ENCODE data around the gene PMEPA1. TPM values are rescaled to one million over a fixed set of nuclear protein-coding genes. Genes with fewer than 3 reads are reported as not detected.

Gene PMEPA1
- total RNA-seq, 1 experiment from 2014 or later = 89.8 TPM

- H3K27ac ChIP-seq (ENCODE audit: low read length) = no peak overlapping the region
- peaks cover 7% of the 10 kb centered on the region for H3K36me3 ChIP-seq (ENCODE audit: control insufficient read depth, insufficient read depth, low read length)
- POLR2A ChIA-PET = no interaction called here
- no peak for TF ChIP-seq REST (IDR thresholded peaks at IDR 0.05; ENCODE audit: insufficient read depth in 1 of 2, low read depth in 2 of 2, low read length in 1 of 2)
- TF ChIP-seq POLR2AphosphoS5 (IDR thresholded peaks at IDR 0.05; ENCODE audit: low read depth, low read length) = no peak
- no peak for TF ChIP-seq CTCF (IDR thresholded peaks at IDR 0.05)
- no peak for TF ChIP-seq SIN3A (IDR thresholded peaks at IDR 0.05; ENCODE audit: borderline replicate concordance, insufficient read depth, low read depth, low read length)
- no peak for TF ChIP-seq TCF7L2 (IDR thresholded peaks at IDR 0.05; ENCODE audit: low read depth, low read length)
- DNase-seq (ENCODE audit: low read depth, low spot score) (no peak), ATAC-seq (no peak)
- no TSS peak for BruUV-seq (replicated peaks)
- intact Hi-C loops (cut with micrococcal nuclease; ENCODE audit: unreplicated experiment) (no loop called here), in situ Hi-C loops (cut with HindIII; ENCODE audit: low pct_unique_long_range_greater_than_20kb, low sequenced_read_pairs) (no loop called here)
- CTCF ChIA-PET = interaction anchor here (1.0 kb wide), 1 partner anchor 31 kb away, joined by 5 read pairs; no protein-coding TSS in a partner anchor
- no peaks in the 10 kb centered on the region for H3K27me3 ChIP-seq (ENCODE audit: control insufficient read depth, insufficient read depth, low read length)
- peaks cover 11% of the 10 kb centered on the region for H3K4me1 ChIP-seq (ENCODE audit: control insufficient read depth, insufficient read depth, low read length)
- no peak overlapping the region for H3K4me3 ChIP-seq (ENCODE audit: low read depth in 2 of 2, low read length in 2 of 2)
- no peaks in the 10 kb centered on the region for H3K9me3 ChIP-seq (ENCODE audit: control insufficient read depth, insufficient read depth, low read depth, low read length)
These were observed 56.3 kb downstream of the PMEPA1 start for GRCh38 chr20:57653546-57653900.

GRCh38 chr20:57652606-57653545 lies 56.9 kb downstream of the PMEPA1 start:
- Histone ChIP-seq H3K4me3 (ENCODE audit: low read depth in 2 of 2, low read length in 2 of 2) (no peak overlapping the region), H3K4me1 (ENCODE audit: control insufficient read depth, insufficient read depth, low read length) (peaks cover 11% of the 10 kb centered on the region), H3K36me3 (ENCODE audit: control insufficient read depth, insufficient read depth, low read length) (peaks cover 7% of the 10 kb centered on the region), H3K9me3 (ENCODE audit: control insufficient read depth, insufficient read depth, low read depth, low read length) (no peaks in the 10 kb centered on the region), H3K27me3 (ENCODE audit: control insufficient read depth, insufficient read depth, low read length) (no peaks in the 10 kb centered on the region), H3K27ac (ENCODE audit: low read length) (no peak overlapping the region)
- TF ChIP-seq SIN3A (IDR thresholded peaks at IDR 0.05; ENCODE audit: borderline replicate concordance, insufficient read depth, low read depth, low read length) = no peak
- TF ChIP-seq REST (IDR thresholded peaks at IDR 0.05; ENCODE audit: insufficient read depth in 1 of 2, low read depth in 2 of 2, low read length in 1 of 2) = no peak
- no peak for TF ChIP-seq POLR2AphosphoS5 (IDR thresholded peaks at IDR 0.05; ENCODE audit: low read depth, low read length)
- no peak for TF ChIP-seq TCF7L2 (IDR thresholded peaks at IDR 0.05; ENCODE audit: low read depth, low read length)
- no peak; the same call in 1 of the 2 replicates for TF ChIP-seq CTCF (IDR thresholded peaks at IDR 0.05)
- DNase-seq (ENCODE audit: low read depth, low spot score) (no peak), ATAC-seq (no peak)
- in situ Hi-C loops (cut with HindIII; ENCODE audit: low pct_unique_long_range_greater_than_20kb, low sequenced_read_pairs) = no loop called here
- ChIA-PET CTCF (no interaction called here), POLR2A (no interaction called here)
- intact Hi-C loops (cut with micrococcal nuclease; ENCODE audit: unreplicated experiment) = no loop called here
- BruUV-seq (replicated peaks) = no TSS peak
